Neural crest cell (in vitro differentiated cells): ENCODE measurements around the gene PDRG1. TPM values are rescaled to one million over a fixed set of nuclear protein-coding genes. Genes with fewer than 3 reads are reported as not detected.

ENCODE experiments used
- DNase-seq: peaks from one replicate; pipeline ENCODE4 v3.0.0; 2021; ENCODE audit warnings: low read depth, mixed read lengths, low spot score
- H3K27ac Mint-ChIP-seq: one replicate; pipeline ENCODE4 v1.8.0; 2021; ENCODE audit warnings: mild to moderate bottlenecking, mixed read lengths; ENCODE audit not compliant: unreplicated experiment
- H3K27me3 Mint-ChIP-seq: 2 replicates; pipeline ENCODE4 v1.8.0; 2021; ENCODE audit warnings: low read depth, mild to moderate bottlenecking, mixed read lengths
- H3K36me3 Mint-ChIP-seq: 2 replicates; pipeline ENCODE4 v1.8.0; 2021; ENCODE audit warnings: low read depth, mild to moderate bottlenecking, mixed read lengths
- H3K4me1 Mint-ChIP-seq: 2 replicates; pipeline ENCODE4 v1.8.0; 2021; ENCODE audit warnings: mixed read lengths
- H3K4me3 Mint-ChIP-seq: one replicate; pipeline ENCODE4 v1.8.0; 2021; ENCODE audit warnings: mild to moderate bottlenecking, mixed read lengths
- H3K9me3 Mint-ChIP-seq: 2 replicates; pipeline ENCODE4 v1.8.0; 2021; ENCODE audit warnings: mixed read lengths
- CTCF ChIP-seq: fragments of 200-600 bp; sonication (generic); conservative IDR thresholded peaks from 2 replicates; pipeline ENCODE4 v1.5.0; 2021; ENCODE audit warnings: antibody characterized with exemption, mild to moderate bottlenecking
- total RNA-seq: library from RNA; stranded (reverse); gene quantifications from 2 replicates; pipeline ENCODE4 v1.2.1, GENCODE V29; 2021

Gene PDRG1
- total RNA-seq, 1 donor from 2014 or later: 34.9 TPM

GRCh38 chr20:31966991-31967655 is 15.3 kb upstream of the PDRG1 start:
- peak overlapping the region; percentile 77 for H3K4me3 Mint-ChIP-seq
- peaks cover 96% of the 10 kb centered on the region for H3K27me3 Mint-ChIP-seq
- H3K27ac Mint-ChIP-seq: no peak overlapping the region
- H3K9me3 Mint-ChIP-seq: no peaks in the 10 kb centered on the region
- no peak for DNase-seq
- no peak for TF ChIP-seq CTCF
- H3K36me3 Mint-ChIP-seq: no peaks in the 10 kb centered on the region
- H3K4me1 Mint-ChIP-seq: peaks cover 15% of the 10 kb centered on the region

GRCh38 chr20:31963889-31964288 is 12.0 kb upstream of the PDRG1 start:
- no peak overlapping the region for H3K4me3 Mint-ChIP-seq
- peaks cover 11% of the 10 kb centered on the region for H3K4me1 Mint-ChIP-seq
- H3K36me3 Mint-ChIP-seq: no peaks in the 10 kb centered on the region
- no peaks in the 10 kb centered on the region for H3K9me3 Mint-ChIP-seq
- TF ChIP-seq CTCF: no peak
- H3K27ac Mint-ChIP-seq: no peak overlapping the region
- H3K27me3 Mint-ChIP-seq: peaks cover 91% of the 10 kb centered on the region
- DNase-seq: no peak

- Mint-ChIP-seq H3K4me1 (peaks cover 7% of the 10 kb centered on the region), H3K36me3 (no peaks in the 10 kb centered on the region), H3K27me3 (peaks cover 95% of the 10 kb centered on the region), H3K27ac (no peak overlapping the region), H3K4me3 (no peak overlapping the region), H3K9me3 (no peaks in the 10 kb centered on the region)
- TF ChIP-seq CTCF: no peak
- no peak for DNase-seq
Observed at GRCh38 chr20:31962761-31963160, 10.9 kb upstream of the PDRG1 start.

- no peaks in the 10 kb centered on the region for H3K9me3 Mint-ChIP-seq
- TF ChIP-seq CTCF: no peak
- H3K27ac Mint-ChIP-seq: no peak overlapping the region
- H3K4me3 Mint-ChIP-seq: no peak overlapping the region
- H3K27me3 Mint-ChIP-seq: peaks cover 76% of the 10 kb centered on the region
- H3K4me1 Mint-ChIP-seq: peaks cover 3% of the 10 kb centered on the region
- no peaks in the 10 kb centered on the region for H3K36me3 Mint-ChIP-seq
- no peak for DNase-seq
Observed at GRCh38 chr20:31956556-31957526, 5.0 kb upstream of the PDRG1 start.

DNA sequence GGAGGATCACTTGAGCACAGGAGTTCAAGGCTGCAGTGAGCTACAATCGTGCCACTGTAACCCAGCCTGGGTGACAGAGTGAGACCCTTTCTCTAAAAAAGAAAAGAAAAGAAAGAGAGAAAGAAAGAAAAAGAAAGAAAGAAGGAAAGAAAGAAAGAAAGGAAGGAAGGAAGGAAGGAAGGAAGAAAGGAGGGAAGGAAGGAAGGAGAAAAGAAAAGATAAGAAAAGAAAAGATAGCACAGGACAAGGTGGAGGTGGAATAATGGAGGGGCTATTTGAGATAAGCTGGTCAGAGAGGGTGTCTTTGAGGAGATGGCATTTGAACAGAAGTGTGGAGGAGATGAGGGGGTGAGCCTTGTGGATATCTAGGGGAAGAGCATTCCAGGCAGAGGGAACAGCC is 2.7 kb upstream of the PDRG1 start:
- Mint-ChIP-seq H3K27ac (no peak overlapping the region), H3K36me3 (peaks cover 7% of the 10 kb centered on the region), H3K9me3 (no peaks in the 10 kb centered on the region), H3K27me3 (peaks cover 56% of the 10 kb centered on the region), H3K4me1 (peaks cover 26% of the 10 kb centered on the region), H3K4me3 (peak overlapping the region; percentile 4)
- no peak for DNase-seq
- TF ChIP-seq CTCF: no peak
